Measurements from ENCODE around the gene B9D1.

GRCh38 chr17:19402171-19402570 lies 39.6 kb upstream of the B9D1 start:
- TF ChIP-seq, protein P1, sequence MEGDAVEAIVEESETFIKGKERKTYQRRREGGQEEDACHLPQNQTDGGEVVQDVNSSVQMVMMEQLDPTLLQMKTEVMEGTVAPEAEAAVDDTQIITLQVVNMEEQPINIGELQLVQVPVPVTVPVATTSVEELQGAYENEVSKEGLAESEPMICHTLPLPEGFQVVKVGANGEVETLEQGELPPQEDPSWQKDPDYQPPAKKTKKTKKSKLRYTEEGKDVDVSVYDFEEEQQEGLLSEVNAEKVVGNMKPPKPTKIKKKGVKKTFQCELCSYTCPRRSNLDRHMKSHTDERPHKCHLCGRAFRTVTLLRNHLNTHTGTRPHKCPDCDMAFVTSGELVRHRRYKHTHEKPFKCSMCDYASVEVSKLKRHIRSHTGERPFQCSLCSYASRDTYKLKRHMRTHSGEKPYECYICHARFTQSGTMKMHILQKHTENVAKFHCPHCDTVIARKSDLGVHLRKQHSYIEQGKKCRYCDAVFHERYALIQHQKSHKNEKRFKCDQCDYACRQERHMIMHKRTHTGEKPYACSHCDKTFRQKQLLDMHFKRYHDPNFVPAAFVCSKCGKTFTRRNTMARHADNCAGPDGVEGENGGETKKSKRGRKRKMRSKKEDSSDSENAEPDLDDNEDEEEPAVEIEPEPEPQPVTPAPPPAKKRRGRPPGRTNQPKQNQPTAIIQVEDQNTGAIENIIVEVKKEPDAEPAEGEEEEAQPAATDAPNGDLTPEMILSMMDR (conservative IDR thresholded peaks at IDR 0.05; ENCODE audit: low read depth, low read length), result no peak
- no peak for TF ChIP-seq EZH2 (IDR thresholded peaks at IDR 0.05; ENCODE audit: low read length, unreplicated experiment)
- TF ChIP-seq EZH2phosphoT487 (IDR thresholded peaks at IDR 0.05; ENCODE audit: borderline replicate concordance, low read length), result no peak

Data from PC-3 (cell line).